Activated CD4-positive, alpha-beta T cell treated with anti-CD3 and anti-CD28 coated beads, Interleukin-2, amount 50 U/mL, for 16 hours (primary cell): Measurements from ENCODE around the gene PLPP2.

Source experiments
- DNase-seq: peaks from one replicate; pipeline ENCODE4 v3.0.0-alpha.2; 2020

The PLPP2 gene

GRCh38 chr19:291006-291521 is at the start of gene PLPP2:
Gene PLPP2 (minus strand): TSS chr19:291403. CDS start chr19:291336, 67 bp downstream.
- DNase-seq, result no peak

DNA sequence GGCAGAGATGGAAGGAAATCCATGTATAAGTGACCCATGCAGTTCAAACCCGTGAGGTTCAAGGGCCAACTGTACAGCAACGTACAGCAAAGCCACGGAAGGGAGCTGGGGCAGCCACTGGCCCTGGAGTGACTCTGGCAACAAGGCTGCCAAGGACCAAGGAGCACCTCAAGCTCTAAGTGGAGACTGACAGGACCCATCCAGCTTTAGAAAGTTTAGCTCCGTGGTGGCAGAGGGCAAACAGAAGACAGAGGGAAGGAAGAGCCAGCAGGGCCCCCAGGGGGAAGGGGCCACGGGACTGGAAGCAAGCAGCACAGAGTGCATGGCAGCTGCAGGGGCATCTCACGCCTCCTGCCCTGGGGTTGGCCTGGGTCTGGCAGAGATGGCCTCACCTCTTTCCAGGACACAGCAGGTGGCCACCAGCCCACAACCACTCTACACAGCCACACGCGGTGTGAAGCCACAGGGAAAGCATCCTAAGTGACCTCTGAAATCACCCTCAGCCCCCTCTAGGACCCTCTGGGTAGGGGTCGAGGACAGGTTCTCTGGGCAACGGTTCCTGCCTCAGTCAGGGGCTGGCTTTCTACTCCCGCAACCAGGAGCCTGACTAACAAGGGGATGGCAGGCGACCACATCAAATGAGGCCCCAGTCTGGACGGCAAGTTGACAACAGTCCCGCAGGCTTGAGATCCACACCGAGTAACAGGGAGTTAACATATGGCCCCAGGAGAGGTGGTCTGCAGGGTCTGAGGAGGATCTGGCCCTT is 49.6 kb upstream of the PLPP2 start:
- DNase-seq, result no peak

DNA sequence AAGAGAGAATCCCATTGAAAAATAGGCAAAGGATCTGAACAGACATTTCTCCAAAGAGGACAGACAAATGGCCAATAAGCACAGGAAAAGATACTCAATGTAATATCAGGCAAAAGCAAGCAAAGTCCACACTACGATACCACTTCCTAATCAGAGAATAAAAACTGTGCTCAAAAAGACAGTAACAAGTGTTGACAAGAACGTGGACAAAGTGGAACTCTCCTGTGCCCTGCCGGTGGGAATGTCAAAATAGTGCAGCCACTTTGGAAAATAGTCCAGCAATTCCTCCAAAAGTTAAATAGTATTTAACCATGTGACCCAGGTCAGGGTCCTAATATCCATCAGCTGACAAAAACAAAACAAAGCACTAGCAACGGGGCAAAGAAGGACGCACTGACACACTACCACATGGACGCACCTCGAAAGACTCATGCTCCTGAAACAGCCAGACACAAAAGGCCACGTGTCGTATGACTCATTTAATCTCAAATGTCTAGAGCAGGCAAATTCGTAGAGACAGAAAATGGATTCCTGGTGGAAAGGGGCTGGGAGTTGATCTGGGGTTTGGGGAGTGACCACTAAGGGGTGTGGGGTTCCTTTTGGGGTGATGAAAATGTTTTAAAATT is 48.2 kb upstream of the PLPP2 start:
- DNase-seq, result no peak

DNA sequence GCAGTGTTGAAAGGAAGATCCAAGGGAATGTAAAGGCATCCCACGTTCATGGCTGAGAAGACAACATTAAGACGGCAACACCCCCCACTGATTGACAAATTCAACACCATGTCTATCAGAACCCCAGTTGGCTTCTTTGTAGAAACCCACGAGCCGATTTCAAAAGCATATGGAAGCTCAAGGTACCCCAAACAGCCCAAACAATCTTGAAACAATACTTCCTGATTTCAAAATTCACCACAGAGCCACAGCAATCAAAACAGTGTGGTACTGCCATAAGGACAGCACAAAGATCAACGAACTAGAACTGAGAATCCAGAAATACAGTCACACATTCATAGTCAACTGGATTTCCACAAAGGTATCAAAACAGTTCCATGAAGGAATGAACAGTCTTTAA is 47.2 kb upstream of the PLPP2 start:
- DNase-seq, result no peak

DNA sequence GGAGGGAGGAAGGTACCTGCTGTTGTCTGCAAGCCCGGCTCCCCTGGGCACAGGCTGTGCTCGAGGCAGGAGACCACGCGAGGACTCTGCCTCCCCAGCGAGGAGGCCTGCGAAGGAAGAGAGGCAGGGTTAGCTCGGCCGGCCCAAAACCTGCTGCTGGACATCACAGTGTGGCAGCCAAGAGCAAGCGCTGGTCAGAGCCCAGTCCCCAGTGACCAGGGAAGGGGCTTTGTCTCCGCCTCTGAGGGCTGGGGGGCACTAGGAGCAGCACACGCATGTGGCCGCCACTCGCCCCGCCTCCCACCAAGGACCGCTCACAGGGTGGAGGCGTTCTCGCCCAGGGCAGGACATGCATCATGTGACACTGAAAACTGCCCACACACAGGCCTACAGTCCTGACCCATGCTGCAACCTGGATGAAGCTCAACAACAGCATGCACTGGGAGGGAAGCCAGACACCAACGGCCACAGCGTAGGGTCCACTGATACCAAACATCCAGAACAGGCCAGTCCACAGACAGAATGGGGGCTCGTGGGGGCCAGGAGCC is 44.9 kb upstream of the PLPP2 start:
- DNase-seq, result no peak

DNA sequence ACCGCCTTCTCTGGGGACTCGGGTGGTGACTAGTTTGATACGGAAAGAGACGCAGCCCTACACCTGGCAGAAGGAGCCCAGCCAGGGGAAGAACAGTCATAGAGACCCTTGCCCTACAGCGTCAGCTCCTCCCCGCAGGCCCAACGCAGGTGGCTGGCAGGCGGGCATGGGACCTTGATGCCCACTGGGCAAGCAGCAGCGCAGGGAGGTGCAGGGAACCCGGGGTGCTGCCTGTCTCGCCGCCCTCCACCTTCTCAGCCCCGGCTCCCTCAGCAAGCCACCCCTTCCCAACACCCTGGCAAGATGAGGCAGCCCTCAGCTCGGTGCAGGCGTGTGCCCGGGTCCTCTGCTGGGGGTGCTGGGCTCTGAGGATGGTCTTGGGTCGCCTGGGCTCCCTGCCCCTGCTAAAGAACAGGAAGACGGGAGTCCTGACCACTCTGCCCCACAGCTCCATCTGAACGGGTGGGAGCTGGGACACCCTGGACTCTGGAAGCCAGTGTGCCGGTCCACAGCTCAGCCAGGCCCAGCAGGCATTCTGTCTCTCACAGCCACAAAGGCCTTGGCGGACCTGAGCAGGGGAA is 44.4 kb upstream of the PLPP2 start:
- DNase-seq, result no peak

GRCh38 chr19:335072-335471 is 43.9 kb upstream of the PLPP2 start:
- DNase-seq, result no peak

DNA sequence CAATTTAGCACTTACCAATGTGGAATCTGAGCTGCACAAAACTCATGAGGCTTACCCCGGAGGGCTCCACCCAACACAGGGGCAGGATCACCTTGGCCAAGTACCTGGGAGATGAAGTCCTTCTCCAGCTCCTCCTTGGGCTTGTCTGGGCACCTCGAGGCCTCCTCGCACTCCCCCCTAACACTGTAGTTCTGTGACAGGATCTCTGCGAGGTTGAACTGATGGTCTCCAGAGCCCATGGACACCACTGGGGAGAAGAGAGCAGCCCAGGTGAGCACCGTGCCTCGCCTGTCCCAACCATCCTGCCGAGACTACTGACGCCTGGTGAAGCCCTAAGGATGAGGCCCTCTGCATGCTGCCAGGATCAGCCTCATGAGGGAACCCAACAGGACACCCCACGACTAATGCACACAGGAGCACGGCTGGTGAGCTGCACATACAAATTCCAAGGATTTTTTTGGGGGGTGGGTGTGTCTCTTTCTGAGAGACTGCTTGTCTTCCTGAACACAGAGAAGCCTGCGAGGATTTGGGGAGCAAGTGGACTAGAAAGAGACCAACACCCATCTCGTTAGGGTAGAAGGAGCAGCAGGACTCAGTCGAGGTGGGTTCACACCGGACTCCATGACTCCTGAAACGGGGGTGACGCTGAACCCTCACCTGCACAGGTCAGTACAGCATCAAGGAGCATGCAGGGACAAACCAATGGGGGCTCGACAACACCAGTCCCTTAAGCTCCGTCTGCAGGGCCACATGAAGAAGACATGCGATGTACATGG is 43.3 kb upstream of the PLPP2 start:
- DNase-seq, result no peak

GRCh38 chr19:330503-330902 is 39.3 kb upstream of the PLPP2 start:
- DNase-seq, result no peak

- DNase-seq, result no peak
Observed at GRCh38 chr19:329876-330275, 38.7 kb upstream of the PLPP2 start.

GRCh38 chr19:328025-328505 is 36.9 kb upstream of the PLPP2 start:
- DNase-seq, result no peak

- no peak for DNase-seq
Observed at GRCh38 chr19:327291-328024, 36.3 kb upstream of the PLPP2 start.

DNA sequence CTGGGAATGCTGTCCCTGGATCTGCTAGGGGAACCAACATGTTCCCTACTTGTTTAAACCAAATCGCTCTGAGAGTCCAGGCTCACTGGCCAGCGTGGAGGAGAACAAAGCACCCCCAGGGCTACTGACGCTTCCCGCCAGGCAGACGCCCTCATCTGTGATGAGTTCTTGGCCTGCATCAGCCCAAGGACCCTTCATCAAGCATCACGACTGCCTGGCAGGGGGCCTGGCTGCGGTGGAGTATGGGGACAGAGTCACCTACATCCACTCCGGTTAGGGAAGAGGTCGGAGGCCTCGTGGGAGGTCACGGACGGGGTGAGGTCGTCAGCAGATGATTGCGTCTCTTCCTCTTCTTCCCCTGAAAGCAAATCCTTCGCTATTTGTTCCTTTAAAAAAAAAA is 35.7 kb upstream of the PLPP2 start:
- no peak for DNase-seq

DNA sequence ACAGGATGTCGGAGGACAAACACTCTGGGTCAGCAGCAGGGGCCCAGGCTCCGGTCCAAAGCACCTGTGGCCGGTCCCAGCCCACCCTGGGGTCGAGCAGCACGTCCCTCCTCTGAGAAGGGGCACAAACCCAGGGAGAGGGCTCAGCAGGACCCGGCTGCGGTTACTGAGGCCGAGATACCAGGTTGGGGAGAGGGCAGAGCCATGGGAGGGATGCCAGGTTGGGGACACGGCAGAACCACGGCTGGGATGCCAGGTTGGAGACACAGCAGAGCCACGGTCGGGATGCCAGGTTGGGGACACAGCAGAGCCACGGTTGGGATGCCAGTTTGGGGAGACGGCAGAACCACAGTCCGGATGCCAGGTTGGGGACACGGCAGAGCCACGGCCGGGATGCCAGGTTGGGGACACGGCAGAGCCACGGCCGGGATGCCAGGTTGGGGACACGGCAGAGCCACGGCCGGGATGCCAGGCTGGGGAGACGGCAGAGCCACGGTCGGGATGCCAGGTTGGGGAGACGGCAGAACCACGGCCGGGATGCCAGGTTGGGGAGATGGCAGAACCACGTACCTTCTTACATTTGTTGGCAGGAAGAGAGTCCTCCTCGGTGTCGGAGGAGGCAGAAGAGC is 34.8 kb upstream of the PLPP2 start:
- no peak for DNase-seq

- no peak for DNase-seq
Observed at GRCh38 chr19:325173-325936, 34.2 kb upstream of the PLPP2 start.

- DNase-seq, result no peak
Observed at GRCh38 chr19:324716-325115, 33.5 kb upstream of the PLPP2 start.

DNA sequence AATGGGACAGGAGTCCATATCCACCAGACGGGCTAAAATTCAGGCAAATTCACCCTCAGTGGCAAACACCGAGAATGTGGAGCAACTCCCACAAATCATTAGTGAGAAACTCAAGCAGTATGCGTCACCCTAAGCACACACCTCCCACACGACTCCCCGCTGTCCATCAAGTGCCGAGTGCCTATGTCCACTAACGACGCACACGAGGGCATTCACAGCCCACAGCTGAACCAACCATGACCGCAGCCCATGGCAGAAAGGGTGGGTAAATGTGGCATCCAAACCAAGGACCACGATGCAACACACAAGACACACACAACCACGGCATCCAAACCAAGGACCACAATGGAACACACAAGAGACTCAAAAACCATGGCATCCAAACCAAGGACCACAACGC is 31.4 kb upstream of the PLPP2 start:
- no peak for DNase-seq

DNA sequence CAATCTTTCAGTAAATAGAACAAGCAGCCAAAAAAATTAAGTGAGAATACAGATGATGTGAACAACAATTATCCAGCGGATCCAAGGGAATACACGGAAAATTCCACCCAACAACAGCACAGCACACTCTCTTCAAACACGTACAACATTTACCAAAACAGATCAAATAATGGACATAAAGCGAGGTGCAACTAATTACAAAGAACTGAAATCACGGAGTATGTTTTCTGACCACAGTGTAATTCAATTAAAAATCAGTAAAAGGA is 27.2 kb upstream of the PLPP2 start:
- no peak for DNase-seq

- no peak for DNase-seq
Observed at GRCh38 chr19:317710-318508, 26.7 kb upstream of the PLPP2 start.

GRCh38 chr19:315811-316210 is 24.6 kb upstream of the PLPP2 start:
- no peak for DNase-seq
